OCI-LY3 (cell line): ENCODE results near the gene MAP2K4.

Experiments used
- EZH2phosphoT487 ChIP-seq: fragments of 200-600 bp; shearing (Covaris generic); IDR thresholded peaks from 2 replicates; pipeline ENCODE4 v1.6.1; 2018; ENCODE audit warnings: antibody characterized with exemption, mixed run types, low read depth
- TF ChIP-seq, protein P1 (sequence below): fragments of 200-600, 300-600 bp; sonication (generic); IDR thresholded peaks from 2 replicates; pipeline ENCODE4 v1.5.1; 2014; ENCODE audit warnings: antibody characterized with exemption, low read length, low read depth

GRCh38 chr17:12062249-12062648 lies 41.6 kb downstream of the MAP2K4 start:
- TF ChIP-seq, protein P1, sequence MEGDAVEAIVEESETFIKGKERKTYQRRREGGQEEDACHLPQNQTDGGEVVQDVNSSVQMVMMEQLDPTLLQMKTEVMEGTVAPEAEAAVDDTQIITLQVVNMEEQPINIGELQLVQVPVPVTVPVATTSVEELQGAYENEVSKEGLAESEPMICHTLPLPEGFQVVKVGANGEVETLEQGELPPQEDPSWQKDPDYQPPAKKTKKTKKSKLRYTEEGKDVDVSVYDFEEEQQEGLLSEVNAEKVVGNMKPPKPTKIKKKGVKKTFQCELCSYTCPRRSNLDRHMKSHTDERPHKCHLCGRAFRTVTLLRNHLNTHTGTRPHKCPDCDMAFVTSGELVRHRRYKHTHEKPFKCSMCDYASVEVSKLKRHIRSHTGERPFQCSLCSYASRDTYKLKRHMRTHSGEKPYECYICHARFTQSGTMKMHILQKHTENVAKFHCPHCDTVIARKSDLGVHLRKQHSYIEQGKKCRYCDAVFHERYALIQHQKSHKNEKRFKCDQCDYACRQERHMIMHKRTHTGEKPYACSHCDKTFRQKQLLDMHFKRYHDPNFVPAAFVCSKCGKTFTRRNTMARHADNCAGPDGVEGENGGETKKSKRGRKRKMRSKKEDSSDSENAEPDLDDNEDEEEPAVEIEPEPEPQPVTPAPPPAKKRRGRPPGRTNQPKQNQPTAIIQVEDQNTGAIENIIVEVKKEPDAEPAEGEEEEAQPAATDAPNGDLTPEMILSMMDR: no peak
- TF ChIP-seq EZH2phosphoT487: no peak
